T follicular helper cell (primary cell): Measurements from ENCODE around the gene GTF2I.
"Not testable (repeated sequence)": the region's sequence is repeated elsewhere in the genome, so short reads cannot be mapped to it uniquely, and the experiment has no call there.

Experiments used
- DNase-seq: peaks from one replicate; pipeline ENCODE4 v3.0.0-alpha.2; 2020; ENCODE audit warnings: low read depth

GTF2I gene

GRCh38 chr7:74717889-74718288 lies 60.4 kb downstream of the GTF2I start:
- DNase-seq, result no peak

- DNase-seq, result no peak
Measured at GRCh38 chr7:74718336-74718735, 60.8 kb downstream of the GTF2I start.

GRCh38 chr7:74722153-74722552 lies 64.6 kb downstream of the GTF2I start:
- no peak for DNase-seq

GRCh38 chr7:74725840-74726239 lies 68.3 kb downstream of the GTF2I start:
- no peak for DNase-seq

- no peak for DNase-seq
Measured at GRCh38 chr7:74726309-74727101, 69.0 kb downstream of the GTF2I start.

GRCh38 chr7:74728686-74729085 lies 71.2 kb downstream of the GTF2I start:
- not testable (repeated sequence) for DNase-seq

GRCh38 chr7:74730186-74730585 lies 72.7 kb downstream of the GTF2I start:
- not testable (repeated sequence) for DNase-seq

- DNase-seq, result not testable (repeated sequence)
Measured at GRCh38 chr7:74739974-74740703, 82.6 kb downstream of the GTF2I start.

- not testable (repeated sequence) for DNase-seq
Measured at GRCh38 chr7:74743936-74744557, 86.5 kb downstream of the GTF2I start.

- not testable (repeated sequence) for DNase-seq
Measured at GRCh38 chr7:74753921-74754482, 96.5 kb downstream of the GTF2I start.

GRCh38 chr7:74756673-74757072 lies 99.2 kb downstream of the GTF2I start:
- DNase-seq, result not testable (repeated sequence)

GRCh38 chr7:74758268-74758667 lies 100.8 kb downstream of the GTF2I start:
- DNase-seq, result not testable (repeated sequence)

- DNase-seq, result not testable (repeated sequence)
Measured at GRCh38 chr7:74758982-74759381, 101.5 kb downstream of the GTF2I start.

GRCh38 chr7:74765205-74765918 lies 107.8 kb downstream of the GTF2I start:
- DNase-seq, result not testable (repeated sequence)

- not testable (repeated sequence) for DNase-seq
Measured at GRCh38 chr7:74766509-74766908, 109.0 kb downstream of the GTF2I start.

GRCh38 chr7:74766991-74767390 lies 109.5 kb downstream of the GTF2I start:
- DNase-seq, result not testable (repeated sequence)

- not testable (repeated sequence) for DNase-seq
Measured at GRCh38 chr7:74770062-74770461, 112.5 kb downstream of the GTF2I start.

- DNase-seq, result not testable (repeated sequence)
Measured at GRCh38 chr7:74772093-74772492, 114.6 kb downstream of the GTF2I start.

- DNase-seq, result not testable (repeated sequence)
Measured at GRCh38 chr7:74773760-74774750, 116.5 kb downstream of the GTF2I start, which contains the start of gene NCF1. Gene NCF1 (plus strand): TSS chr7:74774011. CDS start chr7:74774032, 21 bp downstream.

- DNase-seq, result not testable (repeated sequence)
Measured at GRCh38 chr7:74775111-74775510, 117.6 kb downstream of the GTF2I start.
